Amniotic stem cell (primary cell): ENCODE data around the gene FLT4.

ENCODE experiments used
- DNase-seq: peaks from one replicate; lab custom pipeline; 2025; lab: John Stamatoyannopoulos, UW

The FLT4 gene

GRCh38 chr5:180626661-180627385 lies 22.6 kb downstream of the FLT4 start:
- DNase-seq = no peak

DNA sequence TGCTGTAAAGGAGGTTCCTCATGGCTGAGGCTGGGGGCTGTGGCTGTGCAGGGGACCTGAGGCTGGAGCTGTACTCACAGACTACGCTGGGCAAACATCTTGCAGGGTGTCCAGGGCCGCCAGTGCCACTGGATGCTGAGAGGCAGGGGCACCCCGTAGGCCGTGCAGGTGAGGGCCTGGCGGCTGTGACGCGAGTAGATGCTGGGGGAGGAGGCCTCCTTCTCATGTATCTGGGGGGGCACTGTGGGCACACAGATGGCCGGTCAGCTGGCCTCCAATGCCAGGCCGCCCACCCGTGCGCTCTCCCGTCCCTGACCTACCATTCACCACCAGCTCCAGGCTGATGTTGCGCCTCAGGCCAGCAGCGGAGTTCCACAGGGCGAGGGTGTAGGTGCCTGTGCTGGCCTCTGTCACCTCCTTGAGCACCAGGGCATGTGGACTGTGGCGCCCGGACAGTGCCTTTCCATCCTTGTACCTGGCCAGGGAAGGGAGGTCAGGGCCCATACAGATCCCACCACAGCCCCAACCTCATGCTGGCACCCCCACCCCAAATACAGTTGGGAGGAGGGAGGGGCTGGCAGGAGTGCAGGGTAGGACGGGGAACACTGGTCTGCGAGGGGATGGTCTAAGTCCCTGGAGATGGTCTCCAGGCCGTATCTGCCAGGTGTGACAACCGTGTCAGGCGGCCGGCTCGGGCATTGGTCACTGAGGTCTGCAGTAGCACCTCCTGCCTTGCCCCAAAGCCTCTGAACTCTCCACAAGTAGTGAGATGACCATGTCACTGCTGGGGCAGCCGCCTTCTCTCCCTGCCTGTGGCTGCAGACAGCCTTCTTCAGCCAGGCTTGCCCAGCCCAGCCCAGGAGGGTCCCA lies 23.4 kb downstream of the FLT4 start:
- DNase-seq = no peak

- DNase-seq = no peak
Measured at GRCh38 chr5:180625125-180625790, 24.1 kb downstream of the FLT4 start.

- no peak for DNase-seq
Measured at GRCh38 chr5:180624587-180624986, 24.8 kb downstream of the FLT4 start.

DNA sequence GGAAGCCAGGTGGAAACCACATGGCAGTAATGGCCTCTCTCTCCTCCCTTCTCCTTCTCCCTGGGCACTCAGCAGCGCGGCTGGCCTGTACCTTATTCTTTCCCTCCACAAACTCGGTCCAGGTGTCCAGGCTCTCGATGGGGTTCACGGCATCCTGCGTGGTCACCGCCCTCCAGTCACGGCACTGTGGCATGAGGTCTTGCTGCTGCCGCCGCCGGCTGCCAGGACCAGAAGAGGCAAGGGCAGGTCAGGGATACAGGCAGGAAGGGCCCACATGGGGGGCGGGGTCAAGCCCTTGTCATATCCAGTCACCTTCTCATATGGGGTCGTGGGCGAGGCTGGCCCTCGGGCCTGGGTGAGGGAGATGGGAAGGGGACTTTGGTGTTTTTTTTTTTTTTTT lies 25.6 kb downstream of the FLT4 start:
- DNase-seq = no peak

- no peak for DNase-seq
Measured at GRCh38 chr5:180623411-180623834, 26.0 kb downstream of the FLT4 start.

DNA sequence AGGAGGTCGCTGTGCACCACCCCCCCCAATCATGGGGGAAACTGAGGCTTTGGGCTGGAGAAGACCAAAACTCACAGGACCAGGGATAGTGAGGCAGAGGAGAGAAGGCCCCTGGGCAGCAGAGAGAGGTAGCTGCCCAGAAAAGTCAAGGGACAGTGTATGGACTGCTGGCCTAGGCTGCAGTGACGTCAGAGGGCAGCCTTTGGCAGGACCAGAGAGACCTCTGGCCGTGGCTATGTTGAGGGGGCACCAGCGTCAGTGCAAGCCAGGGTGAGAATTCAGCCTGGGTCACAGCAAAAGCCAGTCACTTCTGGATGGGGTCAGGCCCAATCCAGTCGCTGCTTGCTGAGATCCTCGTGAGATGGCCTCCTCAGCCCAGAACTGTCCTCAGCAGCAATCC lies 26.5 kb downstream of the FLT4 start:
- DNase-seq = no peak

GRCh38 chr5:180621311-180621710 lies 28.1 kb downstream of the FLT4 start:
- no peak for DNase-seq

DNA sequence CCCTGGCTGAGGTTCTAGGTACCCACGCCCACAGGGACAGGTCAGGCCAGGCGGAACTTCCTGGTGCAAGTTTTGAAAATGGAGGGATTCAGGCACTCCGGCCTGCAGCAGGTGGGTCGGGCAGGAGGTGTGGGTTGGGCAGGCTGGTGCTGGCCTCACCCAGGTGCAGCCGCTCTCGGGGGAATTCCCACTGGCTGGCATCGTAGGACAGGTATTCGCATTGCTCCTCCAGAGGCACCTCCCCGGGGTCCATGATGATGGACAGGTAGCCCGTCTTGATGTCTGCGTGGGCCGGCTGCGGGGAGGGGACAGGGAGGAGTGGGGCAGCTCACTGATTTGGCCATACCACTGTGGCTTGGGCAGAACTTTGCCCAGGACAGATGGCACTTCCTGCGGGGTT lies 29.4 kb downstream of the FLT4 start:
- DNase-seq = no peak

- no peak for DNase-seq
Measured at GRCh38 chr5:180619563-180619915, 29.9 kb downstream of the FLT4 start.

GRCh38 chr5:180618829-180619562 lies 30.4 kb downstream of the FLT4 start:
- no peak for DNase-seq

DNA sequence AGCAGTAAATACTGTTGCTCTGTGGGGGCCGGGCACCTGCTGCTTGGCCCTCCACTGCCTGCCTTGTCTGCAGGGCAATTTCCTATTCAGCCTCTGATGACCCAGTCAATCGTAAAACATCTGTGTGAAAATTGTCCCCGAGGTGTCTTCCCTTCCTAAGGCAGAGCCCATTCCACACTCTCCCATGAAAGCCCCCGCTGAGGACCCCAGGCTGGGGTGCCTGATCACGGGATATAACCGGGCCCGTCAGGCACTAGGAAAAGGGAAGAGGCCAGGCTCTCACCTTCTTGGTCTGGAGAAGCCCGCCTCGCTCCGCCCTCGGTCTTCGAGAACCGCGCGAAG lies 30.9 kb downstream of the FLT4 start:
- DNase-seq = no peak

- DNase-seq = no peak
Measured at GRCh38 chr5:180613814-180614188, 35.6 kb downstream of the FLT4 start.

- DNase-seq = no peak
Measured at GRCh38 chr5:180613188-180613813, 36.1 kb downstream of the FLT4 start.

GRCh38 chr5:180612683-180613082 lies 36.7 kb downstream of the FLT4 start:
- DNase-seq = no peak

GRCh38 chr5:180611140-180611850 lies 38.1 kb downstream of the FLT4 start:
- no peak for DNase-seq

- no peak for DNase-seq
Measured at GRCh38 chr5:180609817-180610550, 39.4 kb downstream of the FLT4 start.

GRCh38 chr5:180609386-180609785 lies 40.0 kb downstream of the FLT4 start:
- DNase-seq = no peak

GRCh38 chr5:180608572-180609310 lies 40.7 kb downstream of the FLT4 start:
- DNase-seq = no peak
